Activated naive CD8-positive, alpha-beta T cell treated with anti-CD3 and anti-CD28 coated beads, Interleukin-2, amount 50 U/mL, for 24 hours (primary cell): ENCODE measurements around the gene KCTD4.

ENCODE experiments used
- ATAC-seq: fragments of 150-1000 bp; cut with Tn5 transposase; one replicate; pipeline ENCODE4 v1.10.0; 2021
- DNase-seq: peaks from one replicate; pipeline ENCODE4 v3.0.0; 2021
- H3K27ac Mint-ChIP-seq: one replicate; pipeline ENCODE4 v1.8.0; 2021; ENCODE audit warnings: mild to moderate bottlenecking, mixed read lengths
- H3K27me3 Mint-ChIP-seq: one replicate; pipeline ENCODE4 v1.8.0; 2021; ENCODE audit warnings: mixed read lengths
- H3K36me3 Mint-ChIP-seq: one replicate; pipeline ENCODE4 v1.8.0; 2021; ENCODE audit warnings: low read depth, mixed read lengths
- H3K4me1 Mint-ChIP-seq: one replicate; pipeline ENCODE4 v1.8.0; 2021; ENCODE audit warnings: mixed read lengths
- H3K4me3 Mint-ChIP-seq: one replicate; pipeline ENCODE4 v1.8.0; 2021; ENCODE audit warnings: mild to moderate bottlenecking, moderate library complexity, mixed read lengths
- H3K9me3 Mint-ChIP-seq: one replicate; pipeline ENCODE4 v1.8.0; 2021; ENCODE audit warnings: mixed read lengths

The KCTD4 gene

GRCh38 chr13:45224176-45224575, 23.3 kb upstream of the KCTD4 start:
- H3K27me3 Mint-ChIP-seq, result no peaks in the 10 kb centered on the region
- no peak overlapping the region for H3K27ac Mint-ChIP-seq
- H3K4me3 Mint-ChIP-seq, result no peak overlapping the region
- peaks cover 22% of the 10 kb centered on the region for H3K4me1 Mint-ChIP-seq
- peaks cover 9% of the 10 kb centered on the region for H3K36me3 Mint-ChIP-seq
- DNase-seq, result no peak
- H3K9me3 Mint-ChIP-seq, result no peaks in the 10 kb centered on the region
- no peak for ATAC-seq

GRCh38 chr13:45222919-45223318, 22.1 kb upstream of the KCTD4 start:
- Mint-ChIP-seq H3K27ac (no peak overlapping the region), H3K9me3 (no peaks in the 10 kb centered on the region), H3K36me3 (peaks cover 5% of the 10 kb centered on the region), H3K4me1 (peaks cover 28% of the 10 kb centered on the region), H3K4me3 (no peak overlapping the region), H3K27me3 (no peaks in the 10 kb centered on the region)
- ATAC-seq, result no peak
- DNase-seq, result no peak

- peaks cover 5% of the 10 kb centered on the region for H3K36me3 Mint-ChIP-seq
Measured at GRCh38 chr13:45222516-45222915, 21.7 kb upstream of the KCTD4 start.

GRCh38 chr13:45220403-45220802, 19.6 kb upstream of the KCTD4 start:
- DNase-seq, result no peak
- Mint-ChIP-seq H3K4me3 (no peak overlapping the region), H3K9me3 (no peaks in the 10 kb centered on the region), H3K27ac (no peak overlapping the region), H3K36me3 (peaks cover 7% of the 10 kb centered on the region), H3K27me3 (no peaks in the 10 kb centered on the region), H3K4me1 (peaks cover 34% of the 10 kb centered on the region)
- no peak for ATAC-seq

More at GRCh38 chr13:45222516-45222915, 21.7 kb upstream of the KCTD4 start:
- ATAC-seq (no peak), DNase-seq (no peak)
- no peaks in the 10 kb centered on the region for H3K9me3 Mint-ChIP-seq
- no peaks in the 10 kb centered on the region for H3K27me3 Mint-ChIP-seq
- H3K4me3 Mint-ChIP-seq, result no peak overlapping the region
- H3K27ac Mint-ChIP-seq, result no peak overlapping the region
- peaks cover 32% of the 10 kb centered on the region for H3K4me1 Mint-ChIP-seq

GRCh38 chr13:45219938-45220375, 19.1 kb upstream of the KCTD4 start:
- H3K27me3 Mint-ChIP-seq, result no peaks in the 10 kb centered on the region
- H3K4me1 Mint-ChIP-seq, result peaks cover 34% of the 10 kb centered on the region
- ATAC-seq (no peak), DNase-seq (no peak)
- H3K36me3 Mint-ChIP-seq, result peaks cover 7% of the 10 kb centered on the region
- H3K9me3 Mint-ChIP-seq, result no peaks in the 10 kb centered on the region
- no peak overlapping the region for H3K27ac Mint-ChIP-seq
- no peak overlapping the region for H3K4me3 Mint-ChIP-seq

- Mint-ChIP-seq H3K27me3 (no peaks in the 10 kb centered on the region), H3K4me3 (no peak overlapping the region), H3K9me3 (no peaks in the 10 kb centered on the region), H3K36me3 (peaks cover 8% of the 10 kb centered on the region), H3K27ac (no peak overlapping the region), H3K4me1 (peaks cover 34% of the 10 kb centered on the region)
- ATAC-seq, result no peak
- DNase-seq, result no peak
Measured at GRCh38 chr13:45219123-45219891, 18.5 kb upstream of the KCTD4 start.

- no peak overlapping the region for H3K27ac Mint-ChIP-seq
- peaks cover 9% of the 10 kb centered on the region for H3K36me3 Mint-ChIP-seq
- peaks cover 34% of the 10 kb centered on the region for H3K4me1 Mint-ChIP-seq
- no peak for DNase-seq
- H3K9me3 Mint-ChIP-seq, result no peaks in the 10 kb centered on the region
- no peak overlapping the region for H3K4me3 Mint-ChIP-seq
- ATAC-seq, result no peak
- H3K27me3 Mint-ChIP-seq, result no peaks in the 10 kb centered on the region
Measured at GRCh38 chr13:45218689-45219088, 17.8 kb upstream of the KCTD4 start.

- Mint-ChIP-seq H3K27ac (peak overlapping the region; percentile 1), H3K36me3 (peaks cover 13% of the 10 kb centered on the region), H3K4me3 (no peak overlapping the region), H3K9me3 (no peaks in the 10 kb centered on the region), H3K4me1 (peaks cover 34% of the 10 kb centered on the region), H3K27me3 (no peaks in the 10 kb centered on the region)
- DNase-seq (no peak), ATAC-seq (peak; percentile 73)
Measured at GRCh38 chr13:45216193-45216592, 15.3 kb upstream of the KCTD4 start.

- H3K9me3 Mint-ChIP-seq, result no peaks in the 10 kb centered on the region
- ATAC-seq (no peak), DNase-seq (no peak)
- H3K4me1 Mint-ChIP-seq, result peaks cover 34% of the 10 kb centered on the region
- peaks cover 18% of the 10 kb centered on the region for H3K36me3 Mint-ChIP-seq
- H3K4me3 Mint-ChIP-seq, result no peak overlapping the region
- no peak overlapping the region for H3K27ac Mint-ChIP-seq
- no peaks in the 10 kb centered on the region for H3K27me3 Mint-ChIP-seq
Measured at GRCh38 chr13:45215392-45216077, 14.7 kb upstream of the KCTD4 start.

- ATAC-seq, result no peak
- Mint-ChIP-seq H3K9me3 (no peaks in the 10 kb centered on the region), H3K36me3 (peaks cover 35% of the 10 kb centered on the region), H3K4me3 (no peak overlapping the region), H3K4me1 (peaks cover 24% of the 10 kb centered on the region), H3K27me3 (no peaks in the 10 kb centered on the region), H3K27ac (no peak overlapping the region)
- no peak for DNase-seq
Measured at GRCh38 chr13:45209229-45209628, 8.4 kb upstream of the KCTD4 start.

GRCh38 chr13:45208132-45208531, 7.3 kb upstream of the KCTD4 start:
- Mint-ChIP-seq H3K27ac (no peak overlapping the region), H3K4me1 (peaks cover 24% of the 10 kb centered on the region), H3K4me3 (no peak overlapping the region), H3K9me3 (no peaks in the 10 kb centered on the region), H3K36me3 (peaks cover 30% of the 10 kb centered on the region), H3K27me3 (no peaks in the 10 kb centered on the region)
- ATAC-seq (no peak), DNase-seq (no peak)

- DNase-seq (no peak), ATAC-seq (no peak)
- Mint-ChIP-seq H3K27ac (no peak overlapping the region), H3K36me3 (peaks cover 31% of the 10 kb centered on the region), H3K27me3 (no peaks in the 10 kb centered on the region), H3K4me1 (peaks cover 26% of the 10 kb centered on the region), H3K4me3 (no peak overlapping the region), H3K9me3 (no peaks in the 10 kb centered on the region)
Measured at GRCh38 chr13:45207319-45207718, 6.5 kb upstream of the KCTD4 start.

GRCh38 chr13:45206340-45206739, 5.5 kb upstream of the KCTD4 start:
- ATAC-seq, result peak; percentile 93
- DNase-seq, result no peak

GRCh38 chr13:45205124-45205523, 4.3 kb upstream of the KCTD4 start:
- peaks cover 26% of the 10 kb centered on the region for H3K4me1 Mint-ChIP-seq
- DNase-seq (no peak), ATAC-seq (no peak)
- H3K9me3 Mint-ChIP-seq, result no peaks in the 10 kb centered on the region
- H3K4me3 Mint-ChIP-seq, result no peak overlapping the region
- H3K27me3 Mint-ChIP-seq, result no peaks in the 10 kb centered on the region
- peaks cover 35% of the 10 kb centered on the region for H3K36me3 Mint-ChIP-seq
- H3K27ac Mint-ChIP-seq, result peak overlapping the region; percentile 16

More at GRCh38 chr13:45206340-45206739, 5.5 kb upstream of the KCTD4 start:
- Mint-ChIP-seq H3K4me3 (no peak overlapping the region), H3K27ac (peak overlapping the region; percentile 69), H3K9me3 (no peaks in the 10 kb centered on the region), H3K27me3 (no peaks in the 10 kb centered on the region), H3K4me1 (peaks cover 26% of the 10 kb centered on the region), H3K36me3 (peaks cover 40% of the 10 kb centered on the region)

GRCh38 chr13:45199711-45200110, 1.1 kb downstream of the KCTD4 start:
- peaks cover 19% of the 10 kb centered on the region for H3K4me1 Mint-ChIP-seq

More at GRCh38 chr13:45199711-45200110, 1.1 kb downstream of the KCTD4 start:
- Mint-ChIP-seq H3K4me3 (no peak overlapping the region), H3K27ac (no peak overlapping the region), H3K27me3 (no peaks in the 10 kb centered on the region), H3K9me3 (no peaks in the 10 kb centered on the region), H3K36me3 (peaks cover 18% of the 10 kb centered on the region)
- no peak for DNase-seq
- ATAC-seq, result no peak
